H1 (cell line): ENCODE results near the gene PHACTR2. TPM values are rescaled to one million over a fixed set of nuclear protein-coding genes. Genes with fewer than 3 reads are reported as not detected.
A peak's percentile ranks its signal among the peaks of the same experiment; 100 is the strongest.

ENCODE experiments used
- CTCF ChIA-PET: fragments of 300-600 bp; sonication (Branson Sonifier 250); formaldehyde crosslinking; loops from one replicate; lab custom pipeline; 2021; ENCODE audit not compliant: partially characterized antibody; lab: Charles Lee
- POLR2A ChIA-PET: fragments of 300-600 bp; sonication (Branson Sonifier 250); formaldehyde crosslinking; loops from one replicate; lab custom pipeline; 2021; ENCODE audit warnings: inconsistent platforms; ENCODE audit not compliant: partially characterized antibody; lab: Charles Lee
- DNase-seq, 2 experiments: peaks; one replicate each; pipeline versions ENCODE4 v3.0.0 to v3.0.0-alpha.2; 2010 to 2022; ENCODE audit warnings: low spot score in 2 of 2, low read depth in 1 of 2, mixed read lengths in 1 of 2
- FAIRE-seq: peaks from 2 replicates; lab custom pipeline; 2011; peaks lifted over from hg19 to GRCh38; lab: Jason Lieb, UNC
- H2AFZ ChIP-seq: 2 replicates; pipeline ENCODE4 v1.8.1; 2012; ENCODE audit warnings: low read length, inconsistent platforms
- H2AK5ac ChIP-seq: 2 replicates; pipeline ENCODE4 v1.6.1; 2013; ENCODE audit warnings: low read depth, low read length
- H2BK120ac ChIP-seq: replicated peaks from 2 replicates; pipeline ENCODE3; 2013; ENCODE audit warnings: low read depth, low read length, inconsistent platforms
- H2BK12ac ChIP-seq: 2 replicates; pipeline ENCODE4 v1.6.1; 2013; ENCODE audit warnings: low read depth, low read length
- H2BK15ac ChIP-seq: 2 replicates; pipeline ENCODE4 v1.6.1; 2013; ENCODE audit warnings: low read length
- H2BK20ac ChIP-seq: 2 replicates; pipeline ENCODE4 v1.6.1; 2013; ENCODE audit warnings: low read length
- H2BK5ac ChIP-seq: 2 replicates; pipeline ENCODE4 v1.6.1; 2013; ENCODE audit warnings: low read depth, low read length
- H3K14ac ChIP-seq: 2 replicates; pipeline ENCODE4 v1.6.1; 2013; ENCODE audit warnings: inconsistent platforms; ENCODE audit not compliant: insufficient read length
- H3K18ac ChIP-seq: 2 replicates; pipeline ENCODE4 v1.6.1; 2013; ENCODE audit warnings: low read length; ENCODE audit errors: extremely low read depth
- H3K23ac ChIP-seq: 2 replicates; pipeline ENCODE4 v1.6.1; 2013; ENCODE audit warnings: inconsistent platforms; ENCODE audit not compliant: insufficient read length
- H3K23me2 ChIP-seq: 2 replicates; pipeline ENCODE4 v1.6.1; 2013; ENCODE audit warnings: low read depth, low read length
- H3K27ac ChIP-seq: 2 replicates; pipeline ENCODE4 v1.6.1; 2011; ENCODE audit warnings: low read depth, low read length, inconsistent platforms
- H3K27me3 ChIP-seq, 4 experiments: replicated peaks in 1 of 4; 1 replicate in 1 of 4; 2 replicates in 3 of 4; pipeline versions ENCODE4 v1.6.1 to v1.8.1; 2011 to 2013; ENCODE audit warnings: low read length in 3 of 4, mild to moderate bottlenecking in 3 of 4, inconsistent platforms in 2 of 4, mixed read lengths in 2 of 4, moderate library complexity in 1 of 4; ENCODE audit not compliant: control insufficient read depth in 3 of 4, insufficient read depth in 3 of 4; ENCODE audit errors: extremely low read depth in 1 of 4
- H3K36me3 ChIP-seq, 4 experiments: 2 replicates each; pipeline versions ENCODE4 v1.6.1 to v1.8.1; 2011 to 2013; ENCODE audit warnings: mild to moderate bottlenecking in 4 of 4, low read length in 3 of 4, moderate library complexity in 2 of 4, control low read depth in 1 of 4, inconsistent platforms in 1 of 4; ENCODE audit not compliant: insufficient read depth in 4 of 4, control insufficient read depth in 2 of 4
- H3K4ac ChIP-seq: replicated peaks from 2 replicates; pipeline ENCODE3; 2013; ENCODE audit warnings: low read length, low read depth, mixed read lengths, inconsistent platforms; ENCODE audit not compliant: insufficient read length
- H3K4me1 ChIP-seq, 4 experiments: replicated peaks in 1 of 4; 1 replicate in 1 of 4; 2 replicates in 3 of 4; pipeline versions ENCODE4 v1.6.1 to v1.8.1; 2011 to 2013; ENCODE audit warnings: low read length in 3 of 4, inconsistent platforms in 2 of 4, mixed read lengths in 1 of 4; ENCODE audit not compliant: insufficient read depth in 4 of 4, control insufficient read depth in 3 of 4
- H3K4me2 ChIP-seq, 2 experiments: 2 replicates each; pipeline versions ENCODE4 v1.6.1 to v1.8.1; 2011 to 2013; ENCODE audit warnings: low read depth in 2 of 2, low read length in 2 of 2, control low read depth in 1 of 2, inconsistent platforms in 1 of 2, mild to moderate bottlenecking in 1 of 2; ENCODE audit not compliant: insufficient read depth in 1 of 2
- H3K4me3 ChIP-seq, 4 experiments: fragments of 200-600, 300-600 bp in 1 of 4; sonication (generic), shearing (Covaris generic), sonication (Bioruptor Twin) in 1 of 4; 2 replicates each; pipeline versions ENCODE4 v1.5.1 to v1.8.1; 2011 to 2016; ENCODE audit warnings: low read length in 4 of 4, low read depth in 3 of 4, control low read depth in 2 of 4, inconsistent platforms in 2 of 4, mild to moderate bottlenecking in 2 of 4, mixed read lengths in 1 of 4, moderate library complexity in 1 of 4; ENCODE audit not compliant: insufficient read depth in 2 of 4; ENCODE audit errors: extremely low read depth in 1 of 4
- H3K56ac ChIP-seq: replicated peaks from 2 replicates; pipeline ENCODE3; 2013; ENCODE audit warnings: low read depth, mild to moderate bottlenecking, mixed read lengths, low read length, inconsistent platforms; ENCODE audit not compliant: insufficient read length
- H3K79me1 ChIP-seq: 2 replicates; pipeline ENCODE4 v1.6.1; 2013; ENCODE audit warnings: low read depth, low read length, control low read depth
- H3K79me2 ChIP-seq, 2 experiments: 2 replicates each; pipeline versions ENCODE4 v1.6.1 to v1.8.1; 2012 to 2013; ENCODE audit warnings: low read length in 2 of 2, mild to moderate bottlenecking in 2 of 2, inconsistent platforms in 1 of 2; ENCODE audit not compliant: insufficient read depth in 2 of 2, control insufficient read depth in 1 of 2
- H3K9ac ChIP-seq, 4 experiments: replicated peaks in 1 of 4; 1 replicate in 1 of 4; 2 replicates in 3 of 4; pipeline versions ENCODE4 v1.6.1 to v1.8.1; 2011 to 2013; ENCODE audit warnings: low read depth in 3 of 4, low read length in 3 of 4, control low read depth in 2 of 4, mild to moderate bottlenecking in 2 of 4, moderate library complexity in 2 of 4, inconsistent platforms in 1 of 4; ENCODE audit errors: extremely low read depth in 1 of 4
- H3K9me3 ChIP-seq, 2 experiments: 2 replicates each; pipeline versions ENCODE4 v1.6.1 to v1.8.1; 2012 to 2013; ENCODE audit warnings: mild to moderate bottlenecking in 2 of 2, moderate library complexity in 2 of 2, control low read depth in 1 of 2, inconsistent platforms in 1 of 2, low read depth in 1 of 2, low read length in 1 of 2, mixed read lengths in 1 of 2; ENCODE audit not compliant: insufficient read depth in 2 of 2
- H4K20me1 ChIP-seq, 2 experiments: replicated peaks in 1 of 2; 2 replicates each; pipeline versions ENCODE3 to v1.8.1; 2011 to 2013; ENCODE audit warnings: inconsistent platforms in 2 of 2, low read length in 2 of 2, mild to moderate bottlenecking in 1 of 2; ENCODE audit not compliant: insufficient read depth in 2 of 2, control insufficient read depth in 1 of 2
- H4K5ac ChIP-seq: 2 replicates; pipeline ENCODE4 v1.6.1; 2013; ENCODE audit warnings: low read length, low read depth, mixed read lengths, inconsistent platforms; ENCODE audit not compliant: insufficient read length
- H4K8ac ChIP-seq: 2 replicates; pipeline ENCODE4 v1.8.0; 2013; ENCODE audit warnings: mild to moderate bottlenecking, moderate library complexity, low read length, inconsistent platforms; ENCODE audit not compliant: insufficient read depth; ENCODE audit errors: extremely low read depth
- H4K91ac ChIP-seq: replicated peaks from 2 replicates; pipeline ENCODE3; 2013; ENCODE audit warnings: low read length, mixed read lengths, inconsistent platforms; ENCODE audit not compliant: insufficient read length
- RXRA ChIP-seq: IDR thresholded peaks from 2 replicates; pipeline ENCODE4 v1.6.1; 2011; ENCODE audit warnings: low read depth, mild to moderate bottlenecking, low read length, moderate library complexity; ENCODE audit not compliant: insufficient read depth
- SRF ChIP-seq: IDR thresholded peaks from 2 replicates; pipeline ENCODE4 v1.6.1; 2011; ENCODE audit warnings: mild to moderate bottlenecking, low read depth, low read length, moderate library complexity
- WGBS, 2 experiments: shearing (Covaris generic) in 1 of 2; methylation state at CpG; one replicate each; pipeline versions ENCODE4 v1.1.6 to v1.1.7; 2013 to 2015; ENCODE audit warnings: low lambda C conversion rate in 2 of 2, mixed read lengths in 2 of 2, inconsistent platforms in 1 of 2, low coverage in 1 of 2, missing lambda C conversion rate in 1 of 2; ENCODE audit not compliant: insufficient replicate concordance in 2 of 2, insufficient coverage in 1 of 2, insufficient read length in 1 of 2; ENCODE audit errors: extremely low coverage in 1 of 2, missing lambda C conversion rate in 1 of 2; 5-methylcytosine and 5-hydroxymethylcytosine counted together
- polyA plus RNA-seq, 7 experiments: library from polyadenylated mRNA; depleted of rRNA in 3 of 7; stranded (reverse) in 5 of 7; unstranded in 2 of 7; fragments of >200 nt in 5 of 7; fragments of 200-250 nt in 2 of 7; gene quantifications; 1 replicate in 5 of 7; 2 replicates in 1 of 7; 4 replicates in 1 of 7; pipeline versions ENCODE4 v1.2.1 to v1.2.3, GENCODE V29; 2011 to 2013; ENCODE audit warnings: missing spikeins in 2 of 7, mixed read lengths in 2 of 7
- total RNA-seq: library from RNA; stranded (reverse); fragmentation: NEBNext Ultra II Directional; extraction: Animal tissue kit (Norgen Biotek cat#: 25700); gene quantifications from 2 replicates; pipeline ENCODE4 v1.2.1, GENCODE V29; 2021

Gene PHACTR2
- total and polyA plus RNA-seq, 2 of the 8 experiments (the other 6 are each of a cell fraction or from before 2014, with no cell fraction given): 16.9 to 131 TPM

DNA sequence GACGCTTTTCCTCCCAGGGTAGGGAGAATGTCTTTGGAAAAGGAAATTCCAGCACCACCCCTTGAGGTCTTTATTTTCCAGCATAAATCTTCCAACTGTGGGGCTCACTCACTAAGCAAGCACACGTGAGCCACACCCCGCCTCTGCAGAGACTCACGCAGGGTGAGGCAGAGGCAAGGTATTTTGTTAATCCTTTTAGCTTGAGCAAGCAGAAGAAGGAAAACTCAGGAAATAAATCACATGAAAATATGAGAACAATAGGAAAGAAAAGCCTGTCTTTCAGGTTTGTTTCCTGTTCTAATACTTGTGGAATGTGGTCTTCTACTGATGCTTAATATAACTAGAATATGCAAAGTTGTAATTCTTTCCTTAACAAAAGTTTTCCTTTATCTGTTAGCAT is 4.1 kb upstream of the PHACTR2 start:
- Histone ChIP-seq H3K79me2 (peaks cover 0 to 5% of the 10 kb centered on the region in 2 experiments; a peak in 3 of 4 replicates), H3K27me3 (no peaks in the 10 kb centered on the region), H2BK5ac (0 out of 2 replicates have a peak overlapping the region, but pooled peaks have one; percentile 8), H2AFZ (no peak overlapping the region), H3K23me2 (no peaks in the 10 kb centered on the region), H2BK12ac (no peak overlapping the region), H4K5ac (peak overlapping the region; percentile 40), H4K8ac (no peak overlapping the region), H3K56ac (no peak overlapping the region), H3K79me1 (no peaks in the 10 kb centered on the region), H3K14ac (no peak overlapping the region), H3K4ac (no peak overlapping the region), H4K20me1 (no peaks in the 10 kb centered on the region), H3K4me2 (peak overlapping the region; percentile 28 to 58; a peak in 3 of 4 replicates), H3K9ac (no peak overlapping the region), H3K36me3 (no peaks in the 10 kb centered on the region), H2BK120ac (no peak overlapping the region), H3K27ac (no peak overlapping the region), H4K91ac (no peak overlapping the region), H3K23ac (no peak overlapping the region), H3K4me1 (peaks cover 2 to 33% (median 14%) of the 10 kb centered on the region in 4 experiments), H2BK15ac (no peak overlapping the region), H3K4me3 (peak overlapping the region in 1 of 4 experiments; percentile 13; a peak in 1 of 8 replicates), H2AK5ac (no peak overlapping the region), H2BK20ac (no peak overlapping the region), H3K9me3 (no peaks in the 10 kb centered on the region), H3K18ac (no peak overlapping the region)
- WGBS, 2 experiments: 2% methylated on average over 4 of the region's 4 CpGs; no CpG with 5 or more reads in 1 of the 2 experiments
- DNase-seq (peak in 1 of 2 experiments; percentile 68), FAIRE-seq (peak; percentile 70)
- ChIA-PET POLR2A (interaction anchor here (0.8 kb wide), 1 partner anchor 74 kb away, joined by 3 read pairs; no protein-coding TSS in a partner anchor), CTCF (no interaction called here)
- TF ChIP-seq RXRA (no peak), SRF (no peak)
